Measurements from ENCODE around the gene KCNH3. TPM values are rescaled to one million over a fixed set of nuclear protein-coding genes. Genes with fewer than 3 reads are reported as not detected.

The KCNH3 gene
- polyA plus RNA-seq, 4 donors, result 0.22 to 3.4 TPM; not detected in 2

- no peaks in the 10 kb centered on the region for H3K4me1 ChIP-seq (ENCODE audit: control insufficient read depth in 3 of 3, insufficient read depth in 2 of 3, low read depth in 1 of 3, low read length in 2 of 3)
- H3K4me3 ChIP-seq (ENCODE audit: low read depth in 1 of 3, low read length in 3 of 3), result no peak overlapping the region
- peaks cover 0 to 13% (median 5%) of the 10 kb centered on the region in 3 donors for H3K36me3 ChIP-seq (ENCODE audit: control insufficient read depth in 3 of 3, insufficient read depth in 2 of 3, low read depth in 1 of 3, low read length in 3 of 3)
- no peaks in the 10 kb centered on the region for H3K27me3 ChIP-seq (ENCODE audit: control insufficient read depth in 3 of 3, insufficient read depth in 3 of 3, low read length in 3 of 3)
- DNase-seq (no peak), FAIRE-seq (no peak)
- no peak overlapping the region for H3K27ac ChIP-seq (ENCODE audit: low read depth in 1 of 3, low read length in 2 of 3)
- H3K9me3 ChIP-seq (ENCODE audit: control insufficient read depth in 2 of 2, insufficient read depth in 1 of 2, low read depth in 1 of 2, low read length in 1 of 2), result no peaks in the 10 kb centered on the region
- 81 to 89% (median 86%) methylated on average over 2 of the region's 2 CpGs for WGBS, 3 donors
These were observed 19.8 kb upstream of the KCNH3 start for GRCh38 chr12:49518914-49519573.

DNA sequence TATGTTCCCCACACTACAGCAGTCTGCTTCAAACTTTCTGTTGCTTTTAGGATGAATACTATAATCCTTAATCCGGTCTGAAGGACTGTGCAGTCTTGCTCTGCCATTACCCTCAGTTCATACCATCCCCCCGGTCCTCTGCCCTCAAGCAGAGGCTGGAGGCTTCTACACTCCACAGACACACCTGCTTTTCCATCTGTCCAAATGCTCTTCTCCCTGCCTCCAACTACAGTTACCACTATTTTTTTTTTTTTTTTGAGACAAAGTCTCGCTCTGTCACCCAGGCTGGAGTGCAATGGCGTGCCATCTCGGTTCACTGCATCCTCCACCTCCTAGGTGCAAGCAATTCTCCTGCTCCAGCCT is 19.3 kb upstream of the KCNH3 start:
- H3K27me3 ChIP-seq (ENCODE audit: control insufficient read depth in 3 of 3, insufficient read depth in 3 of 3, low read length in 3 of 3), result no peaks in the 10 kb centered on the region
- H3K36me3 ChIP-seq (ENCODE audit: control insufficient read depth in 3 of 3, insufficient read depth in 2 of 3, low read depth in 1 of 3, low read length in 3 of 3), result peaks cover 0 to 14% (median 6%) of the 10 kb centered on the region in 3 donors
- no peak overlapping the region for H3K27ac ChIP-seq (ENCODE audit: low read depth in 1 of 3, low read length in 2 of 3)
- DNase-seq (no peak), FAIRE-seq (no peak)
- no peaks in the 10 kb centered on the region for H3K4me1 ChIP-seq (ENCODE audit: control insufficient read depth in 3 of 3, insufficient read depth in 2 of 3, low read depth in 1 of 3, low read length in 2 of 3)
- WGBS, 3 donors, result 96 to 100% (median 97%) methylated on average over 5 of the region's 5 CpGs
- no peaks in the 10 kb centered on the region for H3K9me3 ChIP-seq (ENCODE audit: control insufficient read depth in 2 of 2, insufficient read depth in 1 of 2, low read depth in 1 of 2, low read length in 1 of 2)
- no peak overlapping the region for H3K4me3 ChIP-seq (ENCODE audit: low read depth in 1 of 3, low read length in 3 of 3)

DNA sequence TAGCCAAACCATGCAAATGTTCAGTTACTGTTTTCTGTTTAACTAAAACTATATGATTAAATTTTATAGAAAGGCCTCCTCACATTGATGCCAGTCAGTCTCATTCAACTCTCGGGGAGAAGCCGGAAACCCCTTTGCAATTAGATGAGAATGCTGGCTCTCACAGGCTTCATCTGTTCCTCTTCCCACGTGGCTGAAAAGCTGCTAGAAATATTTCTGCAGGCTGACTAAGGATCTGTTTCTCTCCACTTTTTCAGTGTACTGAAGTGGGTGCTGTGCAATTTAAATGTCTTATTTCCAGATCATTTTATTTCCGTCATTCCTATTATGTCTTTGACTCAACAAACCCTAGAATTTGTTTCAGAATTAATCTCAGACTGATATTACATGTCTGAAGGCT is 17.4 kb upstream of the KCNH3 start:
- FAIRE-seq, result no peak
- no peaks in the 10 kb centered on the region for H3K27me3 ChIP-seq (ENCODE audit: control insufficient read depth in 3 of 3, insufficient read depth in 3 of 3, low read length in 3 of 3)
- no peak overlapping the region for H3K27ac ChIP-seq (ENCODE audit: low read depth in 1 of 3, low read length in 2 of 3)
- no peaks in the 10 kb centered on the region for H3K4me1 ChIP-seq (ENCODE audit: control insufficient read depth in 3 of 3, insufficient read depth in 2 of 3, low read depth in 1 of 3, low read length in 2 of 3)
- no peak for DNase-seq
- no peak overlapping the region for H3K4me3 ChIP-seq (ENCODE audit: low read depth in 1 of 3, low read length in 3 of 3)
- peaks cover 0 to 25% (median 14%) of the 10 kb centered on the region in 3 donors for H3K36me3 ChIP-seq (ENCODE audit: control insufficient read depth in 3 of 3, insufficient read depth in 2 of 3, low read depth in 1 of 3, low read length in 3 of 3)
- H3K9me3 ChIP-seq (ENCODE audit: control insufficient read depth in 2 of 2, insufficient read depth in 1 of 2, low read depth in 1 of 2, low read length in 1 of 2), result no peaks in the 10 kb centered on the region
- WGBS, 3 donors, result 87 to 93% (median 87%) methylated on average over 4 of the region's 4 CpGs

GRCh38 chr12:49524660-49525324 is 14.0 kb upstream of the KCNH3 start:
- H3K36me3 ChIP-seq (ENCODE audit: control insufficient read depth in 3 of 3, insufficient read depth in 2 of 3, low read depth in 1 of 3, low read length in 3 of 3), result peaks cover 0 to 30% (median 14%) of the 10 kb centered on the region in 3 donors
- no peak for FAIRE-seq
- no peaks in the 10 kb centered on the region for H3K4me1 ChIP-seq (ENCODE audit: control insufficient read depth in 3 of 3, insufficient read depth in 2 of 3, low read depth in 1 of 3, low read length in 2 of 3)
- WGBS, 3 donors, result 79 to 88% (median 82%) methylated on average over 6 of the region's 6 CpGs
- H3K27me3 ChIP-seq (ENCODE audit: control insufficient read depth in 3 of 3, insufficient read depth in 3 of 3, low read length in 3 of 3), result no peaks in the 10 kb centered on the region
- H3K9me3 ChIP-seq (ENCODE audit: control insufficient read depth in 2 of 2, insufficient read depth in 1 of 2, low read depth in 1 of 2, low read length in 1 of 2), result no peaks in the 10 kb centered on the region
- DNase-seq, result no peak
- H3K4me3 ChIP-seq (ENCODE audit: low read depth in 1 of 3, low read length in 3 of 3), result no peak overlapping the region
- H3K27ac ChIP-seq (ENCODE audit: low read depth in 1 of 3, low read length in 2 of 3), result no peak overlapping the region

DNA sequence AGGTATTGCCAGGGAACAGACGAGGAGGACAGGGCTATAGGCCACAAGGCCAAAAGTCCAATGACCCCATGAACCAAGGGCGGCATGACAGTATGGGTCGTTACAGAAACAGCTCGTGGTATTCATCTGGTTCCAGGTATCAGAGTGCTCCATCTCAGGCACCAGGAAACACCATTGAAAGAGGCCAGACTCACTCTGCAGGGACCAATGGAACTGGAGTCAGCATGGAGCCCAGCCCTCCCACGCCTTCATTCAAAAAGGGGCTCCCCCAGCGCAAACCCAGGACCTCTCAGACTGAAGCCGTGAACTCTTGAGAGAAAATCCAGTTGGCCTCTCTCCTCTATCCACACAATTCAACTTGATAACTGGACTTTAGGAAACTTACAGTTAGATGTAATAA is 12.9 kb upstream of the KCNH3 start:
- H3K27me3 ChIP-seq (ENCODE audit: control insufficient read depth in 3 of 3, insufficient read depth in 3 of 3, low read length in 3 of 3), result no peaks in the 10 kb centered on the region
- H3K27ac ChIP-seq (ENCODE audit: low read depth in 1 of 3, low read length in 2 of 3), result no peak overlapping the region
- no peaks in the 10 kb centered on the region for H3K4me1 ChIP-seq (ENCODE audit: control insufficient read depth in 3 of 3, insufficient read depth in 2 of 3, low read depth in 1 of 3, low read length in 2 of 3)
- WGBS, 3 donors, result 80 to 92% (median 90%) methylated on average over 7 of the region's 7 CpGs
- no peaks in the 10 kb centered on the region for H3K9me3 ChIP-seq (ENCODE audit: control insufficient read depth in 2 of 2, insufficient read depth in 1 of 2, low read depth in 1 of 2, low read length in 1 of 2)
- no peak overlapping the region for H3K4me3 ChIP-seq (ENCODE audit: low read depth in 1 of 3, low read length in 3 of 3)
- DNase-seq, result no peak
- H3K36me3 ChIP-seq (ENCODE audit: control insufficient read depth in 3 of 3, insufficient read depth in 2 of 3, low read depth in 1 of 3, low read length in 3 of 3), result peaks cover 0 to 27% (median 14%) of the 10 kb centered on the region in 3 donors
- no peak for FAIRE-seq

- FAIRE-seq (no peak), DNase-seq (no peak)
- Histone ChIP-seq H3K4me1 (ENCODE audit: control insufficient read depth in 3 of 3, insufficient read depth in 2 of 3, low read depth in 1 of 3, low read length in 2 of 3) (no peaks in the 10 kb centered on the region), H3K9me3 (ENCODE audit: control insufficient read depth in 2 of 2, insufficient read depth in 1 of 2, low read depth in 1 of 2, low read length in 1 of 2) (no peaks in the 10 kb centered on the region), H3K27me3 (ENCODE audit: control insufficient read depth in 3 of 3, insufficient read depth in 3 of 3, low read length in 3 of 3) (no peaks in the 10 kb centered on the region), H3K36me3 (ENCODE audit: control insufficient read depth in 3 of 3, insufficient read depth in 2 of 3, low read depth in 1 of 3, low read length in 3 of 3) (peaks cover 0 to 31% (median 14%) of the 10 kb centered on the region in 3 donors), H3K4me3 (ENCODE audit: low read depth in 1 of 3, low read length in 3 of 3) (no peak overlapping the region), H3K27ac (ENCODE audit: low read depth in 1 of 3, low read length in 2 of 3) (no peak overlapping the region)
- WGBS, 3 donors, result 86 to 93% (median 88%) methylated on average over 7 of the region's 7 CpGs
These were observed 11.3 kb upstream of the KCNH3 start for GRCh38 chr12:49527361-49528130.

GRCh38 chr12:49529414-49529813 is 9.4 kb upstream of the KCNH3 start:
- Histone ChIP-seq H3K27me3 (ENCODE audit: control insufficient read depth in 3 of 3, insufficient read depth in 3 of 3, low read length in 3 of 3) (peaks cover 0 to under 1% (median 0%) of the 10 kb centered on the region in 3 donors), H3K36me3 (ENCODE audit: control insufficient read depth in 3 of 3, insufficient read depth in 2 of 3, low read depth in 1 of 3, low read length in 3 of 3) (peaks cover 0 to 26% (median 9%) of the 10 kb centered on the region in 3 donors), H3K4me1 (ENCODE audit: control insufficient read depth in 3 of 3, insufficient read depth in 2 of 3, low read depth in 1 of 3, low read length in 2 of 3) (no peaks in the 10 kb centered on the region), H3K27ac (ENCODE audit: low read depth in 1 of 3, low read length in 2 of 3) (no peak overlapping the region), H3K4me3 (ENCODE audit: low read depth in 1 of 3, low read length in 3 of 3) (no peak overlapping the region), H3K9me3 (ENCODE audit: control insufficient read depth in 2 of 2, insufficient read depth in 1 of 2, low read depth in 1 of 2, low read length in 1 of 2) (no peaks in the 10 kb centered on the region)
- DNase-seq, result no peak
- no peak for FAIRE-seq
- WGBS, 3 donors, result 86 to 97% (median 94%) methylated on average over 1 of the region's 1 CpG

- Histone ChIP-seq H3K27ac (ENCODE audit: low read depth in 1 of 3, low read length in 2 of 3) (no peak overlapping the region), H3K27me3 (ENCODE audit: control insufficient read depth in 3 of 3, insufficient read depth in 3 of 3, low read length in 3 of 3) (peaks cover 0 to 20% (median 4%) of the 10 kb centered on the region in 3 donors), H3K4me3 (ENCODE audit: low read depth in 1 of 3, low read length in 3 of 3) (no peak overlapping the region), H3K36me3 (ENCODE audit: control insufficient read depth in 3 of 3, insufficient read depth in 2 of 3, low read depth in 1 of 3, low read length in 3 of 3) (peaks cover 0 to 13% (median 0%) of the 10 kb centered on the region in 3 donors), H3K9me3 (ENCODE audit: control insufficient read depth in 2 of 2, insufficient read depth in 1 of 2, low read depth in 1 of 2, low read length in 1 of 2) (no peaks in the 10 kb centered on the region), H3K4me1 (ENCODE audit: control insufficient read depth in 3 of 3, insufficient read depth in 2 of 3, low read depth in 1 of 3, low read length in 2 of 3) (no peaks in the 10 kb centered on the region)
- 18 to 63% (median 42%) methylated on average over 2 of the region's 2 CpGs for WGBS, 3 donors
- DNase-seq (peak; percentile 40 to 61), FAIRE-seq (no peak)
These were observed 7.1 kb upstream of the KCNH3 start for GRCh38 chr12:49531745-49532144.
